GM12892 (cell line): ENCODE measurements around the gene POU6F2.

ENCODE experiments used
- POLR2A ChIP-seq: IDR thresholded peaks from 2 replicates; pipeline ENCODE4 v1.6.1; 2011; ENCODE audit warnings: low read depth, low read length, control low read depth
- POLR2AphosphoS5 ChIP-seq: IDR thresholded peaks from 2 replicates; pipeline ENCODE4 v1.6.1; 2011; ENCODE audit warnings: low read depth, low read length, control low read depth
- TAF1 ChIP-seq: IDR thresholded peaks from 2 replicates; pipeline ENCODE4 v1.6.1; 2011; ENCODE audit warnings: low read depth, mild to moderate bottlenecking, control low read depth, low read length, borderline replicate concordance

DNA sequence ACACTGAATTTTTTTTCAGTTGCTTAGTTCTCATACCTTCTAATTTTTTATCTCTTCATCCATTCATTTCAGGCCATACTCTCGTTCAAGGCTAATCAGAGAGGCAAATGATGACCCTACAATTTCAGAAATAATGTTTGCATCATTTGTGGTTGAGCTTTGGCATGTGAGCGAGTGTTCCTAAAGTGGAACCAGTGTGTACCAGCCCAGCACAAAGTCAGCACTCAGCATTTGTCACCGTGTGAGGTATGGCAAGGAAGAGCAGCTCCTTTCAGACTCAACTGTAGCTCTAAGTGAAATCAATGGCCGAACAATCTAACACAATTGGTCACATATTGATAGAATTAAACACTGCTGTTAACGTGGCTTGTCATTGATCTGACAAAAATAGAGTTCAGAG is 154.6 kb downstream of the POU6F2 start:
- TF ChIP-seq POLR2AphosphoS5 (no peak), POLR2A (no peak), TAF1 (no peak)
